ENCODE measurements around the gene AFAP1L1. TPM values are rescaled to one million over a fixed set of nuclear protein-coding genes. Genes with fewer than 3 reads are reported as not detected.

AFAP1L1 gene
- total and polyA plus RNA-seq, 2 of the 13 experiments (the other 11 are each of a cell fraction or from before 2014, with no cell fraction given), result 0.38 to 1.0 TPM

DNA sequence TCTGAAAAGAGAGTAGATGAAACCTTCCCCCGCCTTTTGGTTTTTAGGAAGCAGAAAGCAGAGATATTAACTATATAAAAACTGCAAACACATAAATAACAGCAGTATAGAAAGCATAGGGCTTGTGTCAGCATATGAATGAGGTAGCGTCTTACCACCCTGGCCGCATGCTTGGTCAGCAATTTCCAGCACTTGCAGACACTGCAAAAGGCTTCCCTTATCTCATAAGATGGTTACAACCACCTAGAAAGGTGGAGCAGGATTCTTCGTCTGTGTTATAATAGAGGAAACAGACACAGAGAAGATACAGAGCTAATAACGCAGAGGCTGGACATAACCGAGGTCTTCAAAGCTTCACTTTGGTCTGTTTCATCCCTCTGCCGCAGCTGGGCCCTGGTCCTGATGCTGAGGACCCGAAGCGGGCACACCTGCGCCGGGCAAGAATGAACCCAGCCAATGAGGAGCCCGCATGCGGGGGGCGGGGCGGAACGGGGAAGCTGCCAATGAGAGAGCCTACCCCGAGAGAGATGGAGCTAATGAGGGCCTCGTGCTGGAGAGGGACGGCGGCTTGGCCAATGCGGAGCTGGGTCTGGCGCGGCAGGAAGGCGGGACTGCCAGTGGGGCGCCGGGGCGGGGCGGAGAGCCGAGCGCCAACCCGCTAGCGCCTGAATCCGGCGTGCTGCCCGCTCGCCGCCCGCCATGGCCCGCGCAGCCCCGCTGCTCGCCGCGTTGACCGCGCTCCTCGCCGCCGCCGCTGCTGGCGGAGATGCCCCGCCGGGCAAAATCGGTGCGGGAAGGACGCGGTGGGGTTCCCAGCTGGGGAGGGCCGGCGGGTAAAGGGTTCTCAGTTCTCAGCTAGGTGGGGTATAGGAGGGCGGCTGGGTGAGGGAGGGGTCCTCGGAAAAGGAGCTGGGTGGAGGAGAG is 86.0 kb downstream of the AFAP1L1 start, which contains the start of gene PCYOX1L (continued):
- no peak for TF ChIP-seq ZNF24 (IDR thresholded peaks at IDR 0.05)
- no peak for TF ChIP-seq KLF16 (CRISPR knock-in tag; IDR thresholded peaks at IDR 0.05)
- no peak for TF ChIP-seq ZNF747 (CRISPR knock-in tag; IDR thresholded peaks at IDR 0.05; ENCODE audit: borderline replicate concordance)
- no peak for TF ChIP-seq ZSCAN12 (CRISPR knock-in tag; IDR thresholded peaks at IDR 0.05)
- TF ChIP-seq NR2C2 (CRISPR knock-in tag; IDR thresholded peaks at IDR 0.05; ENCODE audit: borderline replicate concordance), result no peak
- TF ChIP-seq, protein P1, sequence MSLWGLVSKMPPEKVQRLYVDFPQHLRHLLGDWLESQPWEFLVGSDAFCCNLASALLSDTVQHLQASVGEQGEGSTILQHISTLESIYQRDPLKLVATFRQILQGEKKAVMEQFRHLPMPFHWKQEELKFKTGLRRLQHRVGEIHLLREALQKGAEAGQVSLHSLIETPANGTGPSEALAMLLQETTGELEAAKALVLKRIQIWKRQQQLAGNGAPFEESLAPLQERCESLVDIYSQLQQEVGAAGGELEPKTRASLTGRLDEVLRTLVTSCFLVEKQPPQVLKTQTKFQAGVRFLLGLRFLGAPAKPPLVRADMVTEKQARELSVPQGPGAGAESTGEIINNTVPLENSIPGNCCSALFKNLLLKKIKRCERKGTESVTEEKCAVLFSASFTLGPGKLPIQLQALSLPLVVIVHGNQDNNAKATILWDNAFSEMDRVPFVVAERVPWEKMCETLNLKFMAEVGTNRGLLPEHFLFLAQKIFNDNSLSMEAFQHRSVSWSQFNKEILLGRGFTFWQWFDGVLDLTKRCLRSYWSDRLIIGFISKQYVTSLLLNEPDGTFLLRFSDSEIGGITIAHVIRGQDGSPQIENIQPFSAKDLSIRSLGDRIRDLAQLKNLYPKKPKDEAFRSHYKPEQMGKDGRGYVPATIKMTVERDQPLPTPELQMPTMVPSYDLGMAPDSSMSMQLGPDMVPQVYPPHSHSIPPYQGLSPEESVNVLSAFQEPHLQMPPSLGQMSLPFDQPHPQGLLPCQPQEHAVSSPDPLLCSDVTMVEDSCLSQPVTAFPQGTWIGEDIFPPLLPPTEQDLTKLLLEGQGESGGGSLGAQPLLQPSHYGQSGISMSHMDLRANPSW (CRISPR knock-in tag; IDR thresholded peaks at IDR 0.05; ENCODE audit: borderline replicate concordance), result no peak
- peak; percentile 92 for TF ChIP-seq ZNF563 (CRISPR knock-in tag; IDR thresholded peaks at IDR 0.05)
- no peak for TF ChIP-seq TBX3 (IDR thresholded peaks at IDR 0.05; ENCODE audit: borderline replicate concordance)
- TF ChIP-seq, protein P2, sequence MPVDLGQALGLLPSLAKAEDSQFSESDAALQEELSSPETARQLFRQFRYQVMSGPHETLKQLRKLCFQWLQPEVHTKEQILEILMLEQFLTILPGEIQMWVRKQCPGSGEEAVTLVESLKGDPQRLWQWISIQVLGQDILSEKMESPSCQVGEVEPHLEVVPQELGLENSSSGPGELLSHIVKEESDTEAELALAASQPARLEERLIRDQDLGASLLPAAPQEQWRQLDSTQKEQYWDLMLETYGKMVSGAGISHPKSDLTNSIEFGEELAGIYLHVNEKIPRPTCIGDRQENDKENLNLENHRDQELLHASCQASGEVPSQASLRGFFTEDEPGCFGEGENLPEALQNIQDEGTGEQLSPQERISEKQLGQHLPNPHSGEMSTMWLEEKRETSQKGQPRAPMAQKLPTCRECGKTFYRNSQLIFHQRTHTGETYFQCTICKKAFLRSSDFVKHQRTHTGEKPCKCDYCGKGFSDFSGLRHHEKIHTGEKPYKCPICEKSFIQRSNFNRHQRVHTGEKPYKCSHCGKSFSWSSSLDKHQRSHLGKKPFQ (CRISPR knock-in tag; IDR thresholded peaks at IDR 0.05; ENCODE audit: insufficient replicate concordance), result no peak
- 0 out of 2 replicates have a peak, but pooled peaks have one; percentile 15 for TF ChIP-seq ARNTL (CRISPR knock-in tag; IDR thresholded peaks at IDR 0.05)
- no peak for TF ChIP-seq HNRNPH1 (optimal IDR thresholded peaks at IDR 0.05; ENCODE audit: low read depth, low read length)
- TF ChIP-seq RBAK (CRISPR knock-in tag; IDR thresholded peaks at IDR 0.05), result no peak
- TF ChIP-seq, protein P3, sequence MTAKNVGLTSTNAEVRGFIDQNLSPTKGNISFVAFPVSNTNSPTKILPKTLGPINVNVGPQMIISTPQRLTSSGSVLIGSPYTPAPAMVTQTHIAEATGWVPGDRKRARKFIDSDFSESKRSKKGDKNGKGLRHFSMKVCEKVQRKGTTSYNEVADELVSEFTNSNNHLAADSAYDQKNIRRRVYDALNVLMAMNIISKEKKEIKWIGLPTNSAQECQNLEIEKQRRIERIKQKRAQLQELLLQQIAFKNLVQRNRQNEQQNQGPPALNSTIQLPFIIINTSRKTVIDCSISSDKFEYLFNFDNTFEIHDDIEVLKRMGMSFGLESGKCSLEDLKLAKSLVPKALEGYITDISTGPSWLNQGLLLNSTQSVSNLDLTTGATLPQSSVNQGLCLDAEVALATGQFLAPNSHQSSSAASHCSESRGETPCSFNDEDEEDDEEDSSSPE (CRISPR knock-in tag; IDR thresholded peaks at IDR 0.05), result peak; percentile 82
- peak; percentile 67; the same call in 1 of the 2 replicates for TF ChIP-seq KLF12 (CRISPR knock-in tag; IDR thresholded peaks at IDR 0.05; ENCODE audit: borderline replicate concordance)
- TF ChIP-seq, protein P4, sequence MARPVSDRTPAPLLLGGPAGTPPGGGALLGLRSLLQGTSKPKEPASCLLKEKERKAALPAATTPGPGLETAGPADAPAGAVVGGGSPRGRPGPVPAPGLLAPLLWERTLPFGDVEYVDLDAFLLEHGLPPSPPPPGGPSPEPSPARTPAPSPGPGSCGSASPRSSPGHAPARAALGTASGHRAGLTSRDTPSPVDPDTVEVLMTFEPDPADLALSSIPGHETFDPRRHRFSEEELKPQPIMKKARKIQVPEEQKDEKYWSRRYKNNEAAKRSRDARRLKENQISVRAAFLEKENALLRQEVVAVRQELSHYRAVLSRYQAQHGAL (CRISPR knock-in tag; IDR thresholded peaks at IDR 0.05; ENCODE audit: not compliant biosample characterization), result no peak
- no peak for TF ChIP-seq ZKSCAN1 (IDR thresholded peaks at IDR 0.05; ENCODE audit: low read length)
- no peak for TF ChIP-seq ZNF570 (CRISPR knock-in tag; IDR thresholded peaks at IDR 0.05; ENCODE audit: borderline replicate concordance)
- no peak for TF ChIP-seq NFE2L1 (CRISPR knock-in tag; IDR thresholded peaks at IDR 0.05; ENCODE audit: borderline replicate concordance)
- TF ChIP-seq NFYB (CRISPR knock-in tag; IDR thresholded peaks at IDR 0.05), result peak; percentile 94
- 0 out of 2 replicates have a peak, but pooled peaks have one; percentile 64 for TF ChIP-seq KDM5B (CRISPR knock-in tag; IDR thresholded peaks at IDR 0.05; ENCODE audit: borderline replicate concordance)
- peak; percentile 88 to 90 for TF ChIP-seq MAFK (conservative IDR thresholded peaks at IDR 0.05 in 1 of 2, IDR thresholded peaks at IDR 0.05 in 1 of 2; ENCODE audit: low read length in 2 of 2)

Data from HepG2 (cell line).